ENCODE results near the gene HACD2. TPM values are rescaled to one million over a fixed set of nuclear protein-coding genes. Genes with fewer than 3 reads are reported as not detected.

The HACD2 gene
- total RNA-seq, 1 donor from 2014 or later: 35.9 TPM

- H3K36me3 ChIP-seq: no peaks in the 10 kb centered on the region
- H3K79me2 ChIP-seq (ENCODE audit: low read depth): no peaks in the 10 kb centered on the region
These were observed 73.8 kb downstream of the HACD2 start for GRCh38 chr3:123511084-123511483.

GRCh38 chr3:123508178-123508577 is 76.7 kb downstream of the HACD2 start:
- DNase-seq (ENCODE audit: low spot score): no peak
- Histone ChIP-seq H3K27me3 (no peaks in the 10 kb centered on the region), H3K4me1 (peaks cover 15% of the 10 kb centered on the region), H3K27ac (no peak overlapping the region), H4K20me1 (ENCODE audit: low read depth) (no peaks in the 10 kb centered on the region), H3K9ac (no peak overlapping the region), H2AFZ (replicated peaks) (no peak overlapping the region), H3K9me3 (ENCODE audit: low read depth) (no peaks in the 10 kb centered on the region), H3K4me2 (no peak overlapping the region), H3K36me3 (no peaks in the 10 kb centered on the region), H3F3A (ENCODE audit: low read depth) (no peaks in the 10 kb centered on the region), H3K79me2 (ENCODE audit: low read depth) (no peaks in the 10 kb centered on the region), H3K4me3 (no peak overlapping the region)
- Mint-ChIP-seq H3K9me3 (no peaks in the 10 kb centered on the region), H3K4me3 (no peak overlapping the region), H3K36me3 (peaks cover 11% of the 10 kb centered on the region), H3K27ac (no peak overlapping the region), H3K4me1 (peaks cover 5% of the 10 kb centered on the region), H3K27me3 (ENCODE audit: insufficient read depth, low read depth) (peaks cover 2% of the 10 kb centered on the region)
- TF ChIP-seq EZH2 (IDR thresholded peaks at IDR 0.05) (no peak), CTCF (IDR thresholded peaks at IDR 0.05) (no peak), EZH2phosphoT487 (IDR thresholded peaks at IDR 0.05) (no peak)

More at GRCh38 chr3:123511084-123511483, 73.8 kb downstream of the HACD2 start:
- Mint-ChIP-seq H3K27ac (no peak overlapping the region), H3K27me3 (ENCODE audit: insufficient read depth, low read depth) (peaks cover 2% of the 10 kb centered on the region), H3K36me3 (peaks cover 11% of the 10 kb centered on the region), H3K4me1 (no peaks in the 10 kb centered on the region), H3K4me3 (no peak overlapping the region), H3K9me3 (no peaks in the 10 kb centered on the region)
- Histone ChIP-seq H3F3A (ENCODE audit: low read depth) (no peaks in the 10 kb centered on the region), H3K4me1 (peaks cover 4% of the 10 kb centered on the region), H3K9ac (no peak overlapping the region), H4K20me1 (ENCODE audit: low read depth) (no peaks in the 10 kb centered on the region), H2AFZ (replicated peaks) (no peak overlapping the region), H3K4me2 (no peak overlapping the region), H3K4me3 (no peak overlapping the region), H3K27ac (no peak overlapping the region), H3K27me3 (no peaks in the 10 kb centered on the region), H3K9me3 (ENCODE audit: low read depth) (no peaks in the 10 kb centered on the region)
- TF ChIP-seq EZH2 (IDR thresholded peaks at IDR 0.05): no peak
- no peak for TF ChIP-seq CTCF (IDR thresholded peaks at IDR 0.05)
- TF ChIP-seq EZH2phosphoT487 (IDR thresholded peaks at IDR 0.05): no peak
- DNase-seq (ENCODE audit: low spot score): no peak

- Mint-ChIP-seq H3K4me3 (no peak overlapping the region), H3K9me3 (no peaks in the 10 kb centered on the region), H3K27ac (no peak overlapping the region), H3K36me3 (peaks cover 9% of the 10 kb centered on the region), H3K27me3 (ENCODE audit: insufficient read depth, low read depth) (peaks cover 6% of the 10 kb centered on the region), H3K4me1 (peaks cover 10% of the 10 kb centered on the region)
- Histone ChIP-seq H3K4me3 (no peak overlapping the region), H3K27ac (no peak overlapping the region), H3K4me2 (no peak overlapping the region), H3K36me3 (no peaks in the 10 kb centered on the region), H2AFZ (replicated peaks) (no peak overlapping the region), H3K9me3 (ENCODE audit: low read depth) (no peaks in the 10 kb centered on the region), H3F3A (ENCODE audit: low read depth) (no peaks in the 10 kb centered on the region), H3K4me1 (peaks cover 11% of the 10 kb centered on the region), H3K27me3 (no peaks in the 10 kb centered on the region), H3K9ac (no peak overlapping the region), H4K20me1 (ENCODE audit: low read depth) (no peaks in the 10 kb centered on the region), H3K79me2 (ENCODE audit: low read depth) (no peaks in the 10 kb centered on the region)
- TF ChIP-seq CTCF (IDR thresholded peaks at IDR 0.05) (no peak), EZH2 (IDR thresholded peaks at IDR 0.05) (no peak), EZH2phosphoT487 (IDR thresholded peaks at IDR 0.05) (no peak)
- no peak for DNase-seq (ENCODE audit: low spot score)
These were observed 79.0 kb downstream of the HACD2 start for GRCh38 chr3:123505820-123506219.
